Activated CD8-positive, alpha-beta memory T cell treated with anti-CD3 and anti-CD28 coated beads, Interleukin-2, amount 10 ng/mL, durations not matched to agents 7 days and 5 days (primary cell): Measurements from ENCODE around the gene ARHGAP24. TPM values are rescaled to one million over a fixed set of nuclear protein-coding genes. Genes with fewer than 3 reads are reported as not detected.

Source experiments
- ATAC-seq: fragments of 150-1000 bp; cut with Tn5 transposase; one replicate; pipeline ENCODE4 v1.10.0; 2021; ENCODE audit warnings: moderate library complexity
- CTCF ChIA-PET: fragments of 350-600 bp; sonication (Branson Sonifier 250); formaldehyde crosslinking; loops from one replicate; lab custom pipeline; 2021; ENCODE audit warnings: antibody characterized with exemption; lab: Charles Lee
- DNase-seq: peaks from one replicate; pipeline ENCODE4 v3.0.0-alpha.2; 2020
- H3K27ac Mint-ChIP-seq: one replicate; pipeline ENCODE4 v1.8.0; 2021; ENCODE audit warnings: mild to moderate bottlenecking, mixed read lengths
- H3K27me3 Mint-ChIP-seq: one replicate; pipeline ENCODE4 v1.8.0; 2021; ENCODE audit warnings: mixed read lengths
- H3K36me3 Mint-ChIP-seq: one replicate; pipeline ENCODE4 v1.8.0; 2021; ENCODE audit warnings: mild to moderate bottlenecking, mixed read lengths
- H3K4me1 Mint-ChIP-seq: one replicate; pipeline ENCODE4 v1.8.0; 2021; ENCODE audit warnings: mixed read lengths
- H3K4me3 Mint-ChIP-seq: one replicate; pipeline ENCODE4 v1.8.0; 2021; ENCODE audit warnings: mild to moderate bottlenecking, moderate library complexity, mixed read lengths
- H3K9me3 Mint-ChIP-seq: one replicate; pipeline ENCODE4 v1.8.0; 2022; ENCODE audit warnings: low read depth, mixed read lengths
- total RNA-seq, 2 experiments: library from RNA; stranded (reverse); gene quantifications; one replicate each; pipeline ENCODE4 v1.2.3, GENCODE V29; 2021

The ARHGAP24 gene
- total RNA-seq, 2 experiments from 2014 or later, result not detected

DNA sequence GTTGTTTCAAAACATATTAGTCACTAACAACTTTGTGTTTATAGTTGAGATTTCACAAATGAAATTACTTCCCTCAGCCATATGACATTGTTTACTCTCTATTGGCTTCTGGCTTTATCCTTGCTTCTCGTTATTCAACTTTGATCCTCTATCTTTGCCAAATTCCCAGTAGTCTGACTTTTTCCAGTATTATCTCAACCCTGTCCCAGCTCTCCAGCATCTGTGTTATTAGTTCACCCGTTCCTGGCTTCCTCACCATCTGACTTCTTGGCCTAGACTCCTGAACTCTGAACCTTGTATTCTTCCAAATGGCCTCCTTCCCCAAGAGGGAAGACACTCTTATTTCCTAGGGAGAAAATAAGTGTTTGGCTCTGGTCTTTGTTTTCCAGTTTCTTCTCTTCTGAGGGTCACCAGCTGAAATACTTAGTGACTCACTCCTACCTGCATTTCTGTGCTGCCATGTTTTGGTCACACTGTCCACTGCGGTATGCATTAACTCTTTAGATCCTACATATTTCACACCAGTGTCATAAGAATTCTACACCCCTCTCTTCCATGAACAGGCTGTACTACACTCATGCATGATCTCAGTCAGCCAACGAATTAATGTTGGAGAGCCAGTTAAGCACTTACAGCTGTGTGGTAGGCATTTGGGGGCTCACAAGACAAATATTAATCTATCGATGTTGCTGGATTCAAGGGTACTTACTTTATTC, 17.0 kb upstream of the ARHGAP24 start:
- no peaks in the 10 kb centered on the region for H3K27me3 Mint-ChIP-seq
- no peaks in the 10 kb centered on the region for H3K4me1 Mint-ChIP-seq
- CTCF ChIA-PET, result no interaction called here
- H3K36me3 Mint-ChIP-seq, result no peaks in the 10 kb centered on the region
- no peak overlapping the region for H3K27ac Mint-ChIP-seq
- H3K4me3 Mint-ChIP-seq, result no peak overlapping the region
- ATAC-seq (no peak), DNase-seq (no peak)
- no peaks in the 10 kb centered on the region for H3K9me3 Mint-ChIP-seq

DNA sequence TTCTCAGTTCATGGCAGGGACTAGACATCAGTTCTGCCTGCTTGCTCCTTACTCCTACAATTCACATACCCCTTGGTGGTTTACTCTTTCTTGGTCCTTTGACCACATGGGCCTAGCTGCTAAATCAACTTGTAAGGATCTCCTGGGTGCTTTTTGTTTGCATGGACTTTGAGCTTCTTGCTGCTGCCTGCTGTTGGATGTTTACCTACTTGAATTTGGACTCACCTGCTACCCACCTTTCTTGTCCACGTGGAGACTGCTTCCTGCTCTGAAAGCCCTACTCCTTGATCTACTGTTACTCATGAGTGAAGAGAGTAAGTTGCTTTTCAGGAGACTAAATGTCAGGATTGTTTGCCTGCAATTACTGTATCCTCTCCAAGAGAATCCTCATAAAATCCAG, 15.2 kb upstream of the ARHGAP24 start:
- H3K36me3 Mint-ChIP-seq, result no peaks in the 10 kb centered on the region
- ATAC-seq, result no peak
- no peak overlapping the region for H3K4me3 Mint-ChIP-seq
- no peak overlapping the region for H3K27ac Mint-ChIP-seq
- no peaks in the 10 kb centered on the region for H3K9me3 Mint-ChIP-seq
- H3K27me3 Mint-ChIP-seq, result no peaks in the 10 kb centered on the region
- H3K4me1 Mint-ChIP-seq, result no peaks in the 10 kb centered on the region
- DNase-seq, result no peak
- CTCF ChIA-PET, result no interaction called here

DNA sequence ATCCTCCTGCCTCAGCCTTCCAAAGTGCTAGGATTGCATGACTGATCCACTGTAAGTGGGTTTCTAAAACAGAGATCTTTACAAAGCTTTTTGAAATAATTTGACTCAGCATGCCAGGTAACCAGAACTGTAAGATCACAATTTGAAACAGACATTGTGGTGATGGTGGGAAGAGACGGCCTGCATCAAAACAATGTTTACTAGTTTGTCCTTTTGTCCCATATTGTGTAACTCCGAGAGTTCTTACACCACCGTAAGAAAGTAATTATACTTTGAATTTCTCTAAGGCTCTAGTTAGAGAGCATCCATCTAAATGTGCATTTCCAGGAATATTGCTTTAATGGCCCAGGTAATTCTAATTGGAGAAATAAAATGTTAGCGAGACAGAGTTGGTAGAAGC, 594 bp upstream of the ARHGAP24 start:
- H3K9me3 Mint-ChIP-seq, result no peaks in the 10 kb centered on the region

DNA sequence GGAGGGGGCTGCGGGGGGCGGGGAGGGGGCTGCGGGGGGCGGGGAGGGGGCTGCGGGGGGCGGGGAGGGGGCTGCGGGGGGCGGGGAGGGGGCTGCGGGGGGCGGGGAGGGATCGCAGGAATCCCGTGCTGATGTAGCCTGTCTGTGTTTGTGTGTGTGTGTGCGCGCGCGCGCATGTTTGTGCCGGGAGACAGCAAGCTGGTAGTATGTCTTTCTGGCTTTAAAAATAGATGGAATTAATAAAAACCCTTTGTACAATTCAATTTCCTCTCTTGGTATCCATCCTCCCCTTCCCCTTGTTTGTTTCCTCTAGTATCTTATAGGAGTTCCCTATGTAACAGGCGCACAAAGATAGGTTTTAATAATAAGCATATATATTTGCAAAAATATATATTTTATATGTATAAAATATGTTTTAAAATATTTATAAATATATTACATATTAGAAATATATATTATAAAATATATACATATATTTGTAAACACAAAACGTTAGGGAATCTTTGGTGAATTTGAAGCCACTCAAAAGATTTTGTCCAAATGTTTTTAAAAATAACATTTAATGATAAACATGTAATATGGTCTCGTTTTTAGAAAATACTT, 782 bp downstream of the ARHGAP24 start:
- no peak overlapping the region for H3K4me3 Mint-ChIP-seq
- no peak for DNase-seq
- H3K36me3 Mint-ChIP-seq, result no peaks in the 10 kb centered on the region
- H3K27me3 Mint-ChIP-seq, result peaks cover 8% of the 10 kb centered on the region
- no peak overlapping the region for H3K27ac Mint-ChIP-seq
- peaks cover 2% of the 10 kb centered on the region for H3K4me1 Mint-ChIP-seq
- CTCF ChIA-PET, result no interaction called here
- no peak for ATAC-seq
- H3K9me3 Mint-ChIP-seq, result no peaks in the 10 kb centered on the region

More for the DNA sequence above, 594 bp upstream of the ARHGAP24 start:
- Mint-ChIP-seq H3K27me3 (peaks cover 8% of the 10 kb centered on the region), H3K4me1 (peaks cover 2% of the 10 kb centered on the region), H3K36me3 (no peaks in the 10 kb centered on the region), H3K27ac (no peak overlapping the region), H3K4me3 (no peak overlapping the region)
- DNase-seq, result no peak
- CTCF ChIA-PET, result no interaction called here
- ATAC-seq, result no peak

DNA sequence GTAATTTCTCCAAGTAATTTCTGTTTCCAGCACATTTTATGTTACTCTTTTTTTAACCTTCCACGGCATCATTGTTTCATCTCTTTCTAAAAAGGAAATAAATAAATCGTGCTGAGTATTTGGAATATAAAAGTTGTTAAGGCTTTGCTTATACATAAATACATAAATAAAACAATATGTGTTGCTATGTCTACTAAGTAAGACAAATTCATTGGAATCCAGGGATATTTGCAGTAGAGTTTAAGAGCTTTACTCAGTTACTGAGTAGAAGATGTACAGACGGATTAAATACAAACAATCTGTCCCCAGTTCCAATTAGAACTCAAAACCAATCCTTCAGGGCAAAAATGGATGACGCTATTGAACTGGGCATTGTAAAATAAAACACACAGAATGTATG, 1.4 kb downstream of the ARHGAP24 start:
- Mint-ChIP-seq H3K9me3 (no peaks in the 10 kb centered on the region), H3K4me3 (no peak overlapping the region), H3K27ac (no peak overlapping the region), H3K4me1 (peaks cover 2% of the 10 kb centered on the region), H3K27me3 (peaks cover 8% of the 10 kb centered on the region), H3K36me3 (no peaks in the 10 kb centered on the region)
- DNase-seq (no peak), ATAC-seq (no peak)
- CTCF ChIA-PET, result no interaction called here

DNA sequence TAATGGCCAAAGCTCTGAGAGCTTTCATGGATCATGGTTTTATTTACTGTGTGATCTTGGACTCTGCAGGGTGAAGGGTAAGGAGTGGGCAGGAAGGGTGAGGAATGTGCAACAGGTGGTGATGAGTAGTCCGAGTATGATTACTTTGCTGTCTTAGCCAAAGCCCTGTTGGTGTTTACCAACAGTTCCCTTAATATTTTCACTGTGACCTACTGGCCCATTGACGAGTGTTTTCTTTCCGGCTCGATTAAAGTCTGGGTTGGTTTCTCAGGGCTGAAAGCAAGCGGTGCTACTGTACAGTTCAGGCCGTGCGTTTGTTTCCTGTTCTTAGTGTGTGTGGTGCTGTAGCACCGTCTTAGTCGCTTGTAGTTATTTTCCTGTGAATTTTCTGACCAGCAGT, 2.6 kb downstream of the ARHGAP24 start:
- Mint-ChIP-seq H3K27me3 (peaks cover 8% of the 10 kb centered on the region), H3K4me3 (no peak overlapping the region), H3K4me1 (peaks cover 2% of the 10 kb centered on the region), H3K27ac (no peak overlapping the region), H3K9me3 (no peaks in the 10 kb centered on the region), H3K36me3 (no peaks in the 10 kb centered on the region)
- CTCF ChIA-PET, result no interaction called here
- no peak for ATAC-seq
- DNase-seq, result no peak

DNA sequence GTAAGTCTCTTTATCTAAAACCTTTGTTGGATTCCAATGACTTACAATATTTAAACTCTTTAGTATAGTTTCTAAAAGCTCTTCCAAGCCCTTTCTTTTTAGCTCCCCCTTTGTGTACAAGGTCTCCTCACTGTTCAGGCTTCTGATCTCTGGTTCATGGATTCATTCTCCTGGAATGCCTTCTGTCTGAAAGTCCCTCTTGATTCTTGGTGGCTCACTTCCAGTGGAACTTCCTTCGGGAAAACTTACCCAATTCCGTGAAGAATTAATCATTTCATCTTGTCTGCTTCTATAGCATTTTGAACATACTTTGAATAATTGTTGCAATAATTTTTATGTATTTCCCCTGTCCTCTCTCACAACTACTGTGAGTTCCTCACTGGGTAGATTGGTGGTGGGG, 3.6 kb downstream of the ARHGAP24 start:
- CTCF ChIA-PET, result no interaction called here
- DNase-seq (no peak), ATAC-seq (no peak)
- peaks cover 8% of the 10 kb centered on the region for H3K27me3 Mint-ChIP-seq
- H3K4me3 Mint-ChIP-seq, result no peak overlapping the region
- no peaks in the 10 kb centered on the region for H3K36me3 Mint-ChIP-seq
- no peak overlapping the region for H3K27ac Mint-ChIP-seq
- no peaks in the 10 kb centered on the region for H3K9me3 Mint-ChIP-seq
- H3K4me1 Mint-ChIP-seq, result peaks cover 2% of the 10 kb centered on the region

DNA sequence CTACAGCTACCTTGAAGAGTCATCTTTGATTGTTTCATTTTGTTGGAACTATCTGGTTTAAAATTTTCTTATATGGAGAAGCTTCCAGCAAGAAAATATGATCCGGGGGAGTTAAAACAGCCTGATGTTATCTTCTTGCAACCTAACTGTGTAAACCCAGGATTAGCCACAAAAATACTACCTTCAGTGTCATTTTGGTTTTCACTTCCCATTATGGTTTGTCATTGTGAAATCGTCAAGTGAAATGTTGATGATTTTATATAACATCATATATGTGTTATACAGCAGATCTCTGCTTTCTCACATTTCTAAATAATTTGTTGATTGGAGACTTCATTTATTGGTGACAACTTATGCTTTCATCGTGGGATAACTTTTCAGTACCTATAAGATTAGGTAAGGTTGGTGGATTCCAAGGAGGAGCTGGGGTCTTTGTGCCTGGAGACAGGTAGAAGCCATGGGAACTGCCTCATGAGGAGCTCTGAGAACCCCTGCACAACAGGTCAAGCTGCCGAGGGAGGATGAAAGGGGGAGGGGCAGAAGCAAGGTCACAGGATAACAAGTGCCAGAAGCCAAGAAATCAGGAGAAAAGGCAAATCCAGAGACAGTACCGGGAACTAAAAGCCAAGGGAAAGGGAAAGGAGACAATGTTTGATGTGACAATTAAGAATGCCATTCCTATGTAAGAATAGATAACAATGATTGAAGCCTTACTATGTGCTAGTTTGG, 7.2 kb downstream of the ARHGAP24 start:
- Mint-ChIP-seq H3K4me1 (no peaks in the 10 kb centered on the region), H3K9me3 (no peaks in the 10 kb centered on the region), H3K36me3 (no peaks in the 10 kb centered on the region), H3K4me3 (no peak overlapping the region), H3K27ac (no peak overlapping the region), H3K27me3 (no peaks in the 10 kb centered on the region)
- ATAC-seq (no peak), DNase-seq (no peak)
- CTCF ChIA-PET, result no interaction called here

DNA sequence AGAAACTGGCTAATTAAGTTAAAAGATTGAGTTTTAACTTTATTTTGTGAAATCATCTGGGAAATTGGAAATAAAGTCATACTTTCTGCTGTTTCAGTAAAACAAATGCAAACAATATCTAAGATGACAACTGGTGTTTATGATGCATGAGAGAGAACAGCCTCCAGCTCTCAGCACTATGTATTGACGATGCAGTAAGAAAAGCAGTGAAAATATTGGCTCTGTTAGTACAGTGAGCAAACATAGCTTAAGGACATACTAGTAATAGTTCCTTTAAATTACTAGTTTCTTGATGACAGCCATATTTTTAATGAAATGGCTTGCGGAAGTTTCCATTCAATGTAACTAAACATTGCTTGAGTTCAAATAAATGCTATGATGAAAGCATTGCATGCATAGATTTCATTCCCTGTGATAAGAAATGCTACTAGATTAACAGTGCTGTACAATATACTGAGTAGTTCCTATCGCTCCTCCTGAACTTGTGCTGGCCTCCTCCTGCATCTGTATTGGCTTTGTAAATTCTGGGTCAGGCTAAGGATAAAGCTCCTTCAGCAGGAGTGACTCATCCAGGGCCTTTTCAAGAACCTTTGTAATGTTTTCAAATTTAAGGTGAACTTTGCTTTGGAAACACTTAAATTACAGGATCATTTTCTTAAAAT, 11.6 kb downstream of the ARHGAP24 start:
- H3K4me3 Mint-ChIP-seq, result no peak overlapping the region
- no peaks in the 10 kb centered on the region for H3K4me1 Mint-ChIP-seq
- ATAC-seq (no peak), DNase-seq (no peak)
- H3K36me3 Mint-ChIP-seq, result no peaks in the 10 kb centered on the region
- no peaks in the 10 kb centered on the region for H3K9me3 Mint-ChIP-seq
- no peak overlapping the region for H3K27ac Mint-ChIP-seq
- no peaks in the 10 kb centered on the region for H3K27me3 Mint-ChIP-seq
- CTCF ChIA-PET, result no interaction called here

DNA sequence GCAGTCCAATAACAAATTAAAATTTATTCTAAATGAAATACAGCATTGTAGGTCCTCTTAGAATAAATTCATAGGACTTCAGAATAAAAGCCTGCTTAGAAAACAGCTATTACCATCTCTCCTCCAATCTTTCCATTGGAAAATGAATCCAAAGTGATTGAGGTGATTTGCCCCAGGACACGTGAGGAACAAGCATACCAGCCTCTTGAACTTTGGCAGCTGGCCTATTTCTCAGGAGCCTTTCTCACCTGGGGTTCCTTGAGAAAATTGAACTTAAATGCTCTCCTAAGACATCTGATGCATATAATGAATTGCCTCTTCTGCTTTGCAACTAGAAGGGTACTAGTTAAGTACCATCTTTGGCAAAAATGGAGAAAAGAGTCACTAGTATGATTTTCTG, 13.5 kb downstream of the ARHGAP24 start:
- Mint-ChIP-seq H3K27ac (no peak overlapping the region), H3K4me3 (no peak overlapping the region), H3K36me3 (no peaks in the 10 kb centered on the region), H3K27me3 (no peaks in the 10 kb centered on the region), H3K4me1 (no peaks in the 10 kb centered on the region), H3K9me3 (peaks cover under 1% of the 10 kb centered on the region)
- CTCF ChIA-PET, result no interaction called here
- ATAC-seq (no peak), DNase-seq (no peak)

DNA sequence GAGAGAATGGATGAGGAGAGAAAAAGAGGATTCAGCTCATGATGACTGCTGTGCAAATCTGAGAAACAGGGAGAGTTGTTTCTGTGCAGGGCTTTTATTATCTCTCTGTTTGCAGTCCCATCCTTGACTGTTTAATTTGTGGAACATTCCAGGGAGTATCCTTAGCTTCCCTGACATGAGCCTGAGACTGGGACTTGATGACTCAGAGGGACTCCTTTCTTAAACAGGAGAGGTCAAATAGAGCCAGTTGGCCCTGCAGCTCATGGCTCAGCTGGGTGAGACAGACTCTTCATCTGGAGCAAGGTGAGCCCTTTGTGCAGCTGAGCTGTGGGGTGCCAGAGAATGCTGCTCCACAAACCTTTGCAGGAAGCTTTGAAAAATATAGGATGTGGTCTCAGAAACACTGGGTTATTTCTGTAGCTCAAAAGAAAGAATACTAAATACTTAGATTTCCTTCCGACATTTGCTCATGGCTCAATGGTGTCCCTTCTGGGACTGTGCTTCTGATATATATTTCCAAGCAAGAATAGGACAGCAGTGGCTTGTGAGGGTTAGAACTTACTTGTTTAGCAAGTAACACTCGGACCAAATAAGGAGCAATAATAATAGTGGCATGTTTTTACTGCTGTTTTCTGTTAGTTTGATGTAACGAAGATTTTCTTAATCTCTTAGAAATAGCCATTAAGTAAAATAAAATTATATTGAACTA, 14.5 kb downstream of the ARHGAP24 start:
- H3K27me3 Mint-ChIP-seq, result no peaks in the 10 kb centered on the region
- CTCF ChIA-PET, result no interaction called here

DNA sequence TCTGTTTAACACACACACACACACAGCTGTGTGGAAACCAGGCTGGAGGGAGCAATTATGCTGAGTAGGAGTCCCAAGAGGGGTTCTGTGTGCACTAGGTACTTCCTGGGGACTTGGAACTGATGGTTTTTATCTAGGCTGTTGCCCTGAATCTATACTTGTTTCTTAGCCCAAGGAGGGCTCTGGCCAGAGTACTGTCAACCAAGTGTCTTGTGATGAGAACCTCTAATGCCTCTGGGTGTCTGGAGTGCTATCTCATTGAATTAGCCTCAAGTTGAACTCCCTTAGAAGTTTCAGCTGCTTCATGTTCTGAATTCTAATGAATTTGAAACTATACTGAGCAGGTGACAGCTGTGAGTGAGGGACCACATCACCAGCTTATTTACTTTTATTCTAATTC, 16.6 kb downstream of the ARHGAP24 start:
- Mint-ChIP-seq H3K36me3 (no peaks in the 10 kb centered on the region), H3K9me3 (peaks cover 8% of the 10 kb centered on the region)
- CTCF ChIA-PET, result no interaction called here

More for the DNA sequence above, 14.5 kb downstream of the ARHGAP24 start:
- DNase-seq, result no peak
- Mint-ChIP-seq H3K9me3 (peaks cover 5% of the 10 kb centered on the region), H3K27ac (no peak overlapping the region), H3K4me1 (no peaks in the 10 kb centered on the region), H3K36me3 (no peaks in the 10 kb centered on the region), H3K4me3 (no peak overlapping the region)
- ATAC-seq, result no peak

DNA sequence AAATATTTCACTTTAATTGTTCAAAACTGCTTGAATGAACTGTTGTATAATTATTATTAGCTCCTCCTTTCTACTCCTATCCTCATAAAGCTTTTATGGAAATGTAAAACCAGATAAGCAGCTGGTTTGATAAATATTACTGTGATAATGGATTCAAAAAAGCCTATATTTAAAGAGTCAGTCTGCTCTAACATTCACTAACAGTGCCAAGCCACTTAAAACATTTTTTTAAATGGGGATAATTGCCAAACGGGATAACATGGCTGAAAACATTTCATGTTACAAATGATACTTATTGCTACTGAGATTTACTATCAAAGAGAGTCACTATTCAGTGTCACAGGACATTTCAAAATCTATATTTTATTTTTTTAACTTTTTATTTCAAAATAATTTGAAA, 17.4 kb downstream of the ARHGAP24 start:
- H3K9me3 Mint-ChIP-seq, result peaks cover 11% of the 10 kb centered on the region
- no peak overlapping the region for H3K4me3 Mint-ChIP-seq
- H3K27me3 Mint-ChIP-seq, result no peaks in the 10 kb centered on the region
- no peaks in the 10 kb centered on the region for H3K36me3 Mint-ChIP-seq
- H3K4me1 Mint-ChIP-seq, result no peaks in the 10 kb centered on the region
- DNase-seq, result no peak
- CTCF ChIA-PET, result no interaction called here
- H3K27ac Mint-ChIP-seq, result no peak overlapping the region
- ATAC-seq, result no peak

More for the DNA sequence above, 16.6 kb downstream of the ARHGAP24 start:
- Mint-ChIP-seq H3K27me3 (no peaks in the 10 kb centered on the region), H3K4me3 (no peak overlapping the region), H3K27ac (no peak overlapping the region), H3K4me1 (no peaks in the 10 kb centered on the region)
- ATAC-seq (no peak), DNase-seq (no peak)
